GM21737 (cell line): ENCODE measurements around the gene MARCHF10.

Source experiments
- ATAC-seq: cut with Tn5 transposase; IDR thresholded peaks from one replicate; pipeline ENCODE4 v1.9.1; 2021; ENCODE audit warnings: mild to moderate bottlenecking, moderate library complexity; ENCODE audit not compliant: unreplicated experiment

Gene MARCHF10

DNA sequence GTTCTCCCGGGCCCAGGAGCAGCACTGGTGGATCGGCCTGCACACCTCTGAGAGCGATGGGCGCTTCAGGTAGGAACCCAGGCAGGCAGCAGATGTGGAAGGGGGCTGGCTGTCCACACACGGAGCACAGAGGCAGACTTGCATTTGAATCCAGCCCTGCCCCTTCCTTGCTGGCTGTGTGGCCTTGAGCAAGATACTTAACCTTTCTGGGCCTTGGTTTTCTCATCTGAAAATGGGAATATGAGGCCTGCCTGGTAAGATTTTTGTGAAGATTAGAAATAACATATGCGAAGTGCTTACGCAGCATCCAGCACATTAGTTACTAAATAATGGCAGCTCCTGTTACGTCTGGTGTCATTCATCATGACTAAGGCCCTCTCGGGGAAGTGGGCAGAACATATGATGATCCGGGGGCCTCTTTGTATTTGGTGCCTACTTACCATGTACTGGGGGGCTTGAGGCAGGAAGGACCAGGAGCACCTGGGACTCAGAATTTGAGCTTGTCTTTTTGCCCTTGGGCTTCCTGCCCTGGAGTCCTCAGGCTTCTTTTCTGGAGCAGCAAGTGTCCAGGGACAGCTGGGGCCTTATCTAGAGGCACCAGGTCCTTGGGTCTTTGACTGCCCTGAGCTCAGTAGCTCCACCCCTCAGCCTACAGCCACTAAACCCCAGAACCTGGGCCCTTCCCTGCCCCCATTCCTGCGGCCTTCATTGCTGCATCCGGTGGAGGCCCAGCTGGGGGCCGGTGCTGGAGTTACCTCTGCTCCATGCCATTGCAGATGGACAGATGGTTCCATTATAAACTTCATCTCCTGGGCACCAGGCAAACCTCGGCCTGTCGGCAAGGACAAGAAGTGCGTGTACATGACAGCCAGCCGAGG, 126.8 kb downstream of the MARCHF10 start:
- no peak for ATAC-seq

GRCh38 chr17:62680541-62681052, 127.5 kb downstream of the MARCHF10 start:
- ATAC-seq = no peak

- ATAC-seq = no peak
Observed at GRCh38 chr17:62679866-62680377, 128.2 kb downstream of the MARCHF10 start.

- no peak for ATAC-seq
Observed at GRCh38 chr17:62678214-62678919, 129.7 kb downstream of the MARCHF10 start.

DNA sequence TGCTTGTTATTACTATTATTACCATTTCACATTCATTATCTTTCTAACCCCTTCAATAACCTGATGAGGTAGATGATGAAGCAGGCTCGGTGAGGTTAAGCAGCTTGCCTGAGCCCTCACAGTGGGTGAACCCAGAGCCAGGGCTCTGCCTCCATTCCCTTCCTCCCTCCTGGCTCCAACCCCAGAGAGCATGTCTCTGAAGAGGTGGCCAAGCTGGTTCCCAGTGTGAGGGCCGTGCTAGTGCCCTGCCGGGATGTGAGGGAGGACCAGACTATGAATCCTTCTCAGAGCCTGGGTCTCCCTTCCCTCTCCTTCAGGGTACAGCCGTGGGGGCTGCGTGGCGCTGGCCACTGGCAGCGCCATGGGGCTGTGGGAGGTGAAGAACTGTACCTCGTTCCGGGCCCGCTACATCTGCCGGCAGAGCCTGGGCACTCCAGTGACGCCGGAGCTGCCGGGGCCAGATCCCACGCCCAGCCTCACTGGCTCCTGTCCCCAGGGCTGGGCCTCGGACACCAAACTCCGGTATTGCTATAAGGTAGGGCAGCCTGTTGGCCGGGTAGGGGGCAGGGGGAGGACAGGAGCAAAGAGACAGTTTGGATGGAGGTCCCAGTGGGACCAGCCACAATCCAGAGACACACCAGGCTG, 131.0 kb downstream of the MARCHF10 start:
- no peak for ATAC-seq

GRCh38 chr17:62676231-62676943, 131.7 kb downstream of the MARCHF10 start:
- ATAC-seq = no peak

DNA sequence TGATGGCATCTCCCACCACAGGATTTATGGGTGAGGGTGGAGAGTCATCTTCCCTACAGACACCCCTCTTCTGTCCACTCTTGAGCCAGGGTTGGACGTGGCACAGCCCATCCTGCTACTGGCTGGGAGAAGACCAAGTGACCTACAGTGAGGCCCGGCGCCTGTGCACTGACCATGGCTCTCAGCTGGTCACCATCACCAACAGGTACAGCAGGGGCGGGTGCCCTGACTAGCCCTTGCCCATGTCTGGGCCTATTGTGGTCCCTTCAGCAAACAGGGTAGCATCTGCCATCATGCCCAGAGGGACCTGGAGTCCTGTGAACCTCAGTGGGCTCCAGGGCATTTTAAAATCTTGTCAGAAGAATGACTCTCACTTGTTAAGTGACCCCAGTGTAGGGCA, 132.4 kb downstream of the MARCHF10 start:
- no peak for ATAC-seq

DNA sequence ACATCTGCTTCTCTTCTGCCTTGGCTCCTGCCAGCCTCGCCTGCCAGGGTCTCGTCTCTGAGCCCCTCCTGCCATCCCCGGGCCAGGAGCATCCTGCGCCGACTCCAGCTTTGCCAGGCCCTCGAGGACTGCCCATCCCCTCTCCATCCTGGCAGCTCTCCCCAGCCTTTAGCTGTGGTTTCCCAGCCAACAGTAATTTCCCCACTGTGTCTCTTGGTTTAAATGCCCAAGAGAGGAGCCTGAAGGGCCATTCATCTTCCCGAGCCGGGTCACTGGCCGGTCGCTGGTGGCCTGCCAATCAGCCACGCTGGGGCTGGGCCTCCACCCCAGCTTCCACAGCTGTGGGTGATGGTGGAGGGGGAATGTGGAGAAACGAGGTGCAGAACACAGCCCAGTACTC, 132.9 kb downstream of the MARCHF10 start:
- no peak for ATAC-seq

DNA sequence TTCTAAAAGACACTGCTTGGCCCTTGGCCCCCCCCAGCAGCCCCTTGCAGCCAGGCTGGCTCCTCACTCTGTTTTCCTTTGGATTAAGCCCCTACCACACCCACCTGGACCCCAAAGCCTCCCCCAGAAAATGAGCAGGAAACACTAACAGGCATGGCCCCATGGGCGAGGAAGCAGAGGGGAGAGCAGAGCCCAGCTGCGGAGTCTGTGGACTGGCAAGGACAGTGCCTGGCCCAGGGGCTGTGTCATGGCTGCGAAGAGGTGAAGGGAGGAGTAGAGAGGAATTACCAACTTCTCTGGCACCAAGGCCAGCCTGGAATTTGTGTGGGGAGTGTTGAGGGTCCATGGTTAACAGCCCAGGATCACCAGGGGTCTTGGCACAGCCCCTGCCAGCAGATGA, 133.3 kb downstream of the MARCHF10 start:
- no peak for ATAC-seq

DNA sequence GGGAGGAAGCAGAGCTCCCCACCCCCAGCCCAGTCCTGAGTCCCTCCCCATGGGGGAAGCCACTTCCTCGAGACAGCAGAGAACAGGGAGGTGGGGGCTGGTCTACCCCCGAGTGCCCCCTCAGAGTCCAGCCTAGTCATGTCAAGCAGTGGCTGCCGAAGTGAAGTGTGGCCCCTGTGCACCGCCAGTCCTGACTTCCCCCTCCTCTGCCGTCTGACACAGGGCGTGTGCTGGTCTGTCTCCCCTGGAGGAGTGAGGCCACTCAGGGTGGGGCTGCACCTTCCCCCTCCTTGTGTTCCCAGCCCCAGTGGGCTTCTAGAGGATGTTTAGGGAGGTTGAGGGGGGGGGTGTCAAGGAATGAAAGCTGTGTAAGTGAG, 133.8 kb downstream of the MARCHF10 start:
- no peak for ATAC-seq

- no peak for ATAC-seq
Observed at GRCh38 chr17:62673614-62674362, 134.3 kb downstream of the MARCHF10 start.

- ATAC-seq = no peak
Observed at GRCh38 chr17:62672957-62673356, 135.2 kb downstream of the MARCHF10 start.

DNA sequence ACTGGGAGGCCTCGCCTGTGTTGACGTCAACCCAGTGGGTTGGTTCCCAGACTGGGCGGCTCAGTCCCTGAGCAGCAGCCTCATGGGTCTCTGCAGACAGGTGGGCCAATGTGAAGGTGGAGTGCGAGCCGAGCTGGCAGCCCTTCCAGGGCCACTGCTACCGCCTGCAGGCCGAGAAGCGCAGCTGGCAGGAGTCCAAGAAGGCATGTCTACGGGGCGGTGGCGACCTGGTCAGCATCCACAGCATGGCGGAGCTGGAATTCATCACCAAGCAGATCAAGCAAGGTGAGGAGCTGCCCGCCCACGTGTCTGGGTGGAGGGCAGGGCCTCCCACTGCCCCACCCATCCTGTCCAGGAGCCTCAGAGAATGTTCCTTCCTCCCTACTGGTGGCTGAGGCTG, 136.6 kb downstream of the MARCHF10 start:
- no peak for ATAC-seq

GRCh38 chr17:62670202-62670821, 137.8 kb downstream of the MARCHF10 start:
- no peak for ATAC-seq

- no peak for ATAC-seq
Observed at GRCh38 chr17:62668091-62668804, 139.9 kb downstream of the MARCHF10 start.

- ATAC-seq = no peak
Observed at GRCh38 chr17:62666801-62667591, 141.1 kb downstream of the MARCHF10 start.

DNA sequence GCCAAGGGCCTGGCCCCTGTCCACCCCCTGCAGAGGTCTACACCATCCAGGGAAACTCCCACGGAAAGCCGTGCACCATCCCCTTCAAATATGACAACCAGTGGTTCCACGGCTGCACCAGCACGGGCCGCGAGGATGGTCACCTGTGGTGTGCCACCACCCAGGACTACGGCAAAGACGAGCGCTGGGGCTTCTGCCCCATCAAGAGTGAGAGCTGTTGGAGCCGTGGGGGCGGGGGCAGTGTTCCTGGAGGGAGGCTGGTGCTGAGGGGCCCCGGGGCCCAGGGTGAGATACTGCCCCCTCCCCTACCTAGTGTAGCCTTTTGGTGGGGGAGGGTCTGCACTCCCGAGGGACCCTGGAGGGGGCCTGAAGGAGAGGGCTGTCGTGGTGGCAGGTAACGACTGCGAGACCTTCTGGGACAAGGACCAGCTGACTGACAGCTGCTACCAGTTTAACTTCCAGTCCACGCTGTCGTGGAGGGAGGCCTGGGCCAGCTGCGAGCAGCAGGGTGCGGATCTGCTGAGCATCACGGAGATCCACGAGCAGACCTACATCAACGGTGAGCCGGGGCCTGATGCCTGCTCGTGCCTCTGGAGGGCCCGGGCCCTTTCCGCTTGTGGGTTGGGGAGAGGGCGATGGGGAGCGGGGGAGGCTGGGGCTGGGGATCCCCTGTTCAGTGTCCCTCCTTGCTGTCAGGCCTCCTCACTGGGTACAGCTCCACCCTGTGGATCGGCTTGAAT, 141.9 kb downstream of the MARCHF10 start:
- no peak for ATAC-seq
